Measurements from ENCODE around the gene PMM2.
A peak's percentile ranks its signal among the peaks of the same experiment; 100 is the strongest.

Gene PMM2

GRCh38 chr16:8853611-8854010 is 56.0 kb downstream of the PMM2 start:
- DNase-seq = no peak

- no peak for DNase-seq
Measured at GRCh38 chr16:8854298-8854948, 56.8 kb downstream of the PMM2 start.

GRCh38 chr16:8855051-8855786 is 57.6 kb downstream of the PMM2 start:
- DNase-seq = peak; percentile 21

GRCh38 chr16:8855972-8856371 is 58.3 kb downstream of the PMM2 start:
- DNase-seq = no peak

- DNase-seq = no peak
Measured at GRCh38 chr16:8858994-8859912, 61.6 kb downstream of the PMM2 start.

GRCh38 chr16:8859913-8860881 is 62.6 kb downstream of the PMM2 start:
- no peak for DNase-seq

GRCh38 chr16:8861563-8862308 is 64.1 kb downstream of the PMM2 start:
- no peak for DNase-seq

GRCh38 chr16:8862309-8863130 is 64.9 kb downstream of the PMM2 start:
- DNase-seq = no peak

- DNase-seq = peak; percentile 56
Measured at GRCh38 chr16:8863594-8864424, 66.2 kb downstream of the PMM2 start.

- no peak for DNase-seq
Measured at GRCh38 chr16:8864480-8865110, 67.0 kb downstream of the PMM2 start.

GRCh38 chr16:8865145-8865882 is 67.7 kb downstream of the PMM2 start:
- no peak for DNase-seq

- no peak for DNase-seq
Measured at GRCh38 chr16:8866118-8866883, 68.7 kb downstream of the PMM2 start.

- DNase-seq = no peak
Measured at GRCh38 chr16:8866884-8867215, 69.2 kb downstream of the PMM2 start.

GRCh38 chr16:8867216-8867931 is 69.7 kb downstream of the PMM2 start:
- peak; percentile 62 for DNase-seq

- DNase-seq = no peak
Measured at GRCh38 chr16:8867932-8868415, 70.3 kb downstream of the PMM2 start.

GRCh38 chr16:8868416-8869211 is 71.0 kb downstream of the PMM2 start, which contains the start of gene CARHSP1:
TSS of gene CARHSP1 (minus strand) at chr16:8869006. CDS start at chr16:8859328, 9,678 bp downstream.
- peak; percentile 95 for DNase-seq
